ENCODE results near the gene DCST1. TPM values are rescaled to one million over a fixed set of nuclear protein-coding genes. Genes with fewer than 3 reads are reported as not detected.
A peak's percentile ranks its signal among the peaks of the same experiment; 100 is the strongest.

Gene DCST1
- total RNA-seq, 1 experiment from 2014 or later: 0.32 TPM

GRCh38 chr1:155001425-155001674 lies 32.3 kb upstream of the DCST1 start:
- ChIA-PET POLR2A (interaction anchor here (0.7 to 1.8 kb wide), 5 partner anchors 10 to 68 kb away, joined by 3 read pairs; no protein-coding TSS in a partner anchor), RAD21 (ENCODE audit: low non-redundant PET in 1 of 2, low total read pairs in 2 of 2, uncharacterized antibody in 2 of 2, unreplicated experiment in 2 of 2) (interaction anchor here in 1 of 2 experiments (0.6 kb wide), 1 partner anchor 69 kb away, joined by 4 read pairs; no protein-coding TSS in a partner anchor), CTCF (interaction anchor here (0.9 to 1.8 kb wide), 6 partner anchors 15 to 166 kb away, joined by 3 to 7 read pairs (median 3); partner anchors contain the start of genes ADAM15 and SHC1)
- H4K20me1 ChIP-seq (ENCODE audit: insufficient read depth): no peaks in the 10 kb centered on the region
- H3K4me3 ChIP-seq (replicated peaks in 1 of 2; ENCODE audit: low read depth in 1 of 2, low read length in 2 of 2): peak overlapping the region; percentile 85 to 98
- ATAC-seq: no peak; the same call in 1 of the 2 replicates
- no peaks in the 10 kb centered on the region for H3K27me3 ChIP-seq (ENCODE audit: insufficient read depth, low read length)
- peak overlapping the region; percentile 96 for H3K4me2 ChIP-seq (ENCODE audit: low read length)
- H3K4me1 ChIP-seq (ENCODE audit: control insufficient read depth in 1 of 2, insufficient read depth in 2 of 2, low read length in 2 of 2): peaks cover 22 to 60% of the 10 kb centered on the region in 2 experiments
- H3K79me2 ChIP-seq (ENCODE audit: insufficient read depth, low read length): peaks cover 37% of the 10 kb centered on the region
- no peaks in the 10 kb centered on the region for H3K9me2 ChIP-seq (ENCODE audit: insufficient read depth)
- H3K9ac ChIP-seq (ENCODE audit: low read length): peak overlapping the region; percentile 91
- no peaks in the 10 kb centered on the region; a peak in 1 of 4 replicates for H3K36me3 ChIP-seq (ENCODE audit: control insufficient read depth in 1 of 2, insufficient read depth in 2 of 2, low read length in 2 of 2)
- no peak for TF ChIP-seq JUND (IDR thresholded peaks at IDR 0.05)
- no peak for TF ChIP-seq SIN3A (IDR thresholded peaks at IDR 0.05; ENCODE audit: low read depth)
- TF ChIP-seq, protein P1, sequence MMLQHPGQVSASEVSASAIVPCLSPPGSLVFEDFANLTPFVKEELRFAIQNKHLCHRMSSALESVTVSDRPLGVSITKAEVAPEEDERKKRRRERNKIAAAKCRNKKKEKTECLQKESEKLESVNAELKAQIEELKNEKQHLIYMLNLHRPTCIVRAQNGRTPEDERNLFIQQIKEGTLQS (IDR thresholded peaks at IDR 0.05): no peak
- no peak for TF ChIP-seq FOSL1 (IDR thresholded peaks at IDR 0.05; ENCODE audit: low read depth)
- TF ChIP-seq RAD21 (IDR thresholded peaks at IDR 0.05; ENCODE audit: low read depth): no peak
- TF ChIP-seq, protein P2, sequence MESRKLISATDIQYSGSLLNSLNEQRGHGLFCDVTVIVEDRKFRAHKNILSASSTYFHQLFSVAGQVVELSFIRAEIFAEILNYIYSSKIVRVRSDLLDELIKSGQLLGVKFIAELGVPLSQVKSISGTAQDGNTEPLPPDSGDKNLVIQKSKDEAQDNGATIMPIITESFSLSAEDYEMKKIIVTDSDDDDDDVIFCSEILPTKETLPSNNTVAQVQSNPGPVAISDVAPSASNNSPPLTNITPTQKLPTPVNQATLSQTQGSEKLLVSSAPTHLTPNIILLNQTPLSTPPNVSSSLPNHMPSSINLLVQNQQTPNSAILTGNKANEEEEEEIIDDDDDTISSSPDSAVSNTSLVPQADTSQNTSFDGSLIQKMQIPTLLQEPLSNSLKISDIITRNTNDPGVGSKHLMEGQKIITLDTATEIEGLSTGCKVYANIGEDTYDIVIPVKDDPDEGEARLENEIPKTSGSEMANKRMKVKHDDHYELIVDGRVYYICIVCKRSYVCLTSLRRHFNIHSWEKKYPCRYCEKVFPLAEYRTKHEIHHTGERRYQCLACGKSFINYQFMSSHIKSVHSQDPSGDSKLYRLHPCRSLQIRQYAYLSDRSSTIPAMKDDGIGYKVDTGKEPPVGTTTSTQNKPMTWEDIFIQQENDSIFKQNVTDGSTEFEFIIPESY (IDR thresholded peaks at IDR 0.05; ENCODE audit: extremely low read depth, insufficient replicate concordance, low read length): no peak
- TF ChIP-seq ELF1 (IDR thresholded peaks at IDR 0.05; ENCODE audit: borderline replicate concordance, low read depth): no peak
- TF ChIP-seq CEBPB (IDR thresholded peaks at IDR 0.05; ENCODE audit: low read depth): no peak
- no peak for TF ChIP-seq REST (IDR thresholded peaks at IDR 0.05; ENCODE audit: low read depth)
- no peak for TF ChIP-seq POLR2A (IDR thresholded peaks at IDR 0.05; ENCODE audit: borderline replicate concordance, extremely low read depth, insufficient read depth, insufficient read length)
- no peak for TF ChIP-seq ZNF274 (IDR thresholded peaks at IDR 0.05; ENCODE audit: low read depth, low read length)
- no peak for TF ChIP-seq SP1 (IDR thresholded peaks at IDR 0.05; ENCODE audit: low read depth)
- no peak for TF ChIP-seq YY1 (IDR thresholded peaks at IDR 0.05; ENCODE audit: extremely low read depth, insufficient replicate concordance, low read depth, low read length)
- TF ChIP-seq SRF (IDR thresholded peaks at IDR 0.05; ENCODE audit: low read depth): no peak
- no peak for TF ChIP-seq POLR2AphosphoS5 (IDR thresholded peaks at IDR 0.05; ENCODE audit: low read depth, low read length)
- no peak for TF ChIP-seq EZH2 (IDR thresholded peaks at IDR 0.05)
- no peak for TF ChIP-seq TCF7L2 (IDR thresholded peaks at IDR 0.05; ENCODE audit: borderline replicate concordance, extremely low read depth, insufficient read depth, insufficient read length)
- no TSS peak for BruUV-seq (replicated peaks)
- no peaks in the 10 kb centered on the region for H3K9me3 ChIP-seq (ENCODE audit: control insufficient read depth in 1 of 2, insufficient read depth in 1 of 2, low read depth in 1 of 2, low read length in 2 of 2)
- H3K27ac ChIP-seq (ENCODE audit: low read depth, low read length): peak overlapping the region; percentile 99
- DNase-seq (ENCODE audit: low read depth, low spot score): no peak
- intact Hi-C loops (cut with micrococcal nuclease): loop anchor here (1.0 to 5.0 kb wide), 2 partner anchors 27 to 51 kb away; partner anchors contain the start of genes ADAM15 and CKS1B
- no peak overlapping the region for H2AFZ ChIP-seq (ENCODE audit: low read depth, low read length, poor library complexity, severe bottlenecking)
